Activated CD8-positive, alpha-beta memory T cell treated with anti-CD3 and anti-CD28 coated beads for 4 hours (primary cell): ENCODE results near the gene PLEKHF1.
"Not testable (repeated sequence)": the region's sequence is repeated elsewhere in the genome, so short reads cannot be mapped to it uniquely, and the experiment has no call there.

Experiments
- DNase-seq, 2 donors: peaks; one replicate each; pipeline ENCODE4 v3.0.0-alpha.2; 2020; ENCODE audit warnings: low read depth in 2 of 2

The PLEKHF1 gene, protein sequence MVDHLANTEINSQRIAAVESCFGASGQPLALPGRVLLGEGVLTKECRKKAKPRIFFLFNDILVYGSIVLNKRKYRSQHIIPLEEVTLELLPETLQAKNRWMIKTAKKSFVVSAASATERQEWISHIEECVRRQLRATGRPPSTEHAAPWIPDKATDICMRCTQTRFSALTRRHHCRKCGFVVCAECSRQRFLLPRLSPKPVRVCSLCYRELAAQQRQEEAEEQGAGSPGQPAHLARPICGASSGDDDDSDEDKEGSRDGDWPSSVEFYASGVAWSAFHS

DNA sequence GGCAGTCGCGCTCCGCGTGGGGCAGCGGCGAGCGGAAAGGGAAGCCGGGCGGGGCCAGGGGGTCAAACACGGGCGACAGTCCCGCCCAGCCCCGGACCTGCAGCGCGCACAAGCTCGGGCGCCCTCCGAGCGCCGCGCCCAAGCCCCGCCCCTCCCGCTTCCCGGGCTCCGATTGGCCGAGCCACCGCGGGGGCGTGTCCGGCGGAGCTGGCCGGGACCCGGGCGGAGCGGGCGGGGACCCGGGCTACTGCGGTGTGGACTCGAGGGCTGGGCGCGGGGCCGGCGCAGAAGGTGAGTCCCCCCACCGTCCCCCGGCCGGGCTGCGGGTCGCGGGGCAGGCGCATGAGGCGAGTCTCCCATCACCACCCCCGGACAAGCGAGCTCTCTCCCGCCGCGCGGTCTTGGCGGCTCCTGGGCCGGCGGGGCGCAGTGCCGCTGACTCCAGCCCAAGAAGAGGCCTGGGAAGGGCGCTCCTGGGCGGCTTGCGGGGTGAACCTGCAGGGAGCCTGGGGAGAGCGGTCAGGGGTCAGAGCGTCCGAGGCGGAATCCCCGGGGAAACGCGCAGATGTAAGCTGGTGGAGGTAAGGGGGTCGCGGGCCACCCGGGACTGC lies at the start of gene PLEKHF1:
Gene PLEKHF1, plus strand, starts transcription at position 247 of the 611 bp plus-strand sequence. CDS start 8,379 bp downstream, outside the sequence.
- peak; percentile 63 for DNase-seq

DNA sequence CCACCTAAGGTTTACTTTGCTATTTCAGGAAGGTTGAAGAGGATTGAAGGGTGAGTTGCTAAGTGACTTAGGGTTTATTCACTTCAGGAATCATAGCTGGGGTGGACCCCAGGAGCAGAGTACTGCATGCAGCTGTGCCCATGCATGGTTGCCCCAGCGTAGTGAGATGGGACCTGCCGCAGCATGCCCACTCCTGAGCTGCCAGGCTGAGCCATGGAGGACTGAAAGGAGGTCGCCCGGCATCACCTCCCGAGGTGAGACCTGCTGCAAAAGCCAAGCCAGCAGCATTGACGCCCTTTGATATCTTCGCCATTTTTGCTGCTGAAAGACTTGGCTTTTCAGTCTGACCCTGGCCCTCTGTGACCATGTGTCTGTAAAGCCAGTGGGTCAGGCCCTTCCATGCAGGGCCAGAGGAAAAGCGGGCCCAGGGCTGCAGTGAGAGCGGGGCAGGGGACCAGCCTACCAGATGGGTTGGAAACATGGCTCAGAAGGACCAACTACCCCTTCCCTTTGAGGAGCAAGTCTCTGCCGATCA lies 49.3 kb upstream of the PLEKHF1 start:
- no peak for DNase-seq

DNA sequence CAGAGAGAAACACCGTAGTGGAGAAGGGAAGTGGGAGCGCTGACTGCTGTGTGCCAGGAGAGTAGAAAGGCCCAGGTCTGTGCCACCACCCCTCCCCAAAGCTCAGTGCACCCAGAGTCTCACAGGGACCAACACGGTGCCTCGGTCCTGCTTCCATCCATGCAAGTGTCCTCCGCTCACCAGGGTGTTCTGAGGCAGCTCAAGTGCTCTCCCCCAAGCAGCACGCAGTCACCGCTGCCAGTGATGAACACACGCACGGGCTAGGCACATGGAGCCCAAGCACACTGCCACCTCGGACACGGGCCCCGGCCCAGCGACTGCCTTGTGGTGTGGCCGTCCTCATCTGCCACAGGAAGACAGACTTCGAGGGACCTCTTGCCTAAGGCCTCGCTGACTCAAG lies 48.7 kb upstream of the PLEKHF1 start:
- DNase-seq, result no peak

DNA sequence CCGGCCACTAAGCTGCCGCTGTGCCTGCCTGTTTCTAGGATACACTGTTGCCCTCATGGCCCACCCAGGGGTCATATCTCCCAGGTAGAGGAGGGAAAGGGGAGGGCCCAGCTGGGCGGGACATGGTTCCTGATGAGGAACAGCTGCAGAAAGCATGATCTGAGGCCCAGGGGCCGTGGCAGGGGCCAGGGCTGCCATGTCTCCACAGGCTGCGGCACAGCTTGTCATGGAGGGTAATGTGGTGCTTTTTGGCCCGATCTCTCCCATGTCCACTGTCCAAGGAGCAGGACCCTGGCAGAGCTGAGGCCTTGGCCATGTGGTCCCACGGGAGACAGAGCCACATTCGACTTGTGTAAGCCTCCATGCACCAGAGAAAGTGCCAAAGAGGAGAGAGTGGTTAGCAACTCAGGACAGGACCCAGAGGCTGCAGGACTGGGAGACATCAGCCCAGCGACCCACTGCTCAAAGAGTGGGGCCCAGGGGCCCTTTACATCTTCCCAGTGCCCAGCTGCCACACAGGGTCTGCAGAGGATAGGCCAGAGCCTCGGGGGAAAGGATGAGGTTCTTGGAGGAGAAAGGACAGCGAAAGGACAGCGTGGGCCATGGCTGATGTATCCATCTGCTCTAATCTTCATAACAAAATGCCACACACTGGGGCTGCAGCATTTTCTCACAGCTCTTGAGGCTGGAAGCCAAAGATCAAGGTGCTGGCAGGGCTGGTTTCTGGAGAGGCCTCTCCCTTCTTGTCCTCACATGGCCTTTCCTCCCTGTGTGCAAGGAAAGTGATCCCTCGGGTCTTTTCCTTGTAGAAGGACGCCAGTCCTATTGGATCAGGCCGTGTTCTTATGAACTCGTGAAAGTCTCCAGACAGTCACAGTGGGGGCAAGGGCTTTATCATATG lies 47.6 kb upstream of the PLEKHF1 start:
- DNase-seq, result no peak

DNA sequence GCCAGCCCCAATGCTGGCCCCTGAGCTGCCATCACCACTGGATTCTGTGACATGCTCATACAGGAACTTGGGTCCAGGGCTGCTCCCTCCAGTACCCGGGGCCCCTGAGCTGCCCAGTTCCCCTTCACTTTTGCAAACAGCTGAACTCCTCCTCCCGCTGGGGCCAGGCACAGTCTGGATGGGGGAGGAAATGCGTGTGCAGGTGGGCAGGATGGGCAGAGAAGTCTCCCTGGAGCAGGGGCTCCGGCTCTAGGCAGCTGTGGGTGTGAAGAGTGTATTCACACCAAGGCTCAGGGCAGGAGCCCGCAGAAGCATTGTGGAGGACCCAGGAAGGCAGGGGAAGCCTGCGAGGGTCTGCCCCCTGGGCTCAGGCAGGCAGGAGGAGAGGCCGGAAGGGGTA lies 46.8 kb upstream of the PLEKHF1 start:
- no peak for DNase-seq

DNA sequence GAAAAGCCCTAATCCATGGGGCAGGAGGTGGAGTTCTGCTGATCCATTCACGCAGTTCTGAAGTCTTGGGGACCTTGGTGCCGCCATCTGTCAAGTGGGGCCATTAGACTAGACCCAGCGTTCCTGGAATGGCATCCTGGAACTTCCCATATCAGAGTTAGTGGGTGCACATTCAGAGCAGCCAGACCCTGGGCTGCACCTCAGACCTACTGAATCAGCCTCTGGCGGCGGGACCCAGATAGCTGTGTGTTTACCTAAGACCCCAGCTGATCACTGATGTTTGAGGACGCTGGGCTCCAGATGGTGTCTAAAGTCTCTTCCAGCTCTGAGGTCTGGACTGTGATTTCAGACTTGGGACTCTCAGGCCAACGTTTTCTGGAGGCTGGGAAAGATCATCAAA lies 46.4 kb upstream of the PLEKHF1 start:
- DNase-seq, result no peak

DNA sequence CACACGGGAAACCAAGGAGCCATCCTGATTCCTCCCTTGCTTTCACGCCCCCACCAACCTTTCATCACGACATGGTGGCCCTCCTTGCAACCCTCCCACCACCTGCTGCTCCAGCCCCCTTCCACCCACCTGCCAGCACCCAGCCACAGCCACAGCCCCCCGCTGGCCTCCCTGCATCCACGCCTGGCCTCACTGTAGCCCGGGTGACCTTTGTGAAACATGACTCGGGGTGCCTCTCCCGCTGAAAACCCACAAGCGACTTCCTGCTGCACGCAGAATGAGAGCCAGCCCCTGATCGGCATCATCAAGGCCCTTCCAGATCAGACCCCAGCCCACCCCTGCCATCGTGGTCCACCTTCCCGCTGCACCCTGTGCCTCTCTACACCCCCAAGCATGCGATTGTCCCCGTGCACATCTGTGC lies 44.3 kb upstream of the PLEKHF1 start:
- DNase-seq, result peak in 1 of 2 donors; percentile 24

DNA sequence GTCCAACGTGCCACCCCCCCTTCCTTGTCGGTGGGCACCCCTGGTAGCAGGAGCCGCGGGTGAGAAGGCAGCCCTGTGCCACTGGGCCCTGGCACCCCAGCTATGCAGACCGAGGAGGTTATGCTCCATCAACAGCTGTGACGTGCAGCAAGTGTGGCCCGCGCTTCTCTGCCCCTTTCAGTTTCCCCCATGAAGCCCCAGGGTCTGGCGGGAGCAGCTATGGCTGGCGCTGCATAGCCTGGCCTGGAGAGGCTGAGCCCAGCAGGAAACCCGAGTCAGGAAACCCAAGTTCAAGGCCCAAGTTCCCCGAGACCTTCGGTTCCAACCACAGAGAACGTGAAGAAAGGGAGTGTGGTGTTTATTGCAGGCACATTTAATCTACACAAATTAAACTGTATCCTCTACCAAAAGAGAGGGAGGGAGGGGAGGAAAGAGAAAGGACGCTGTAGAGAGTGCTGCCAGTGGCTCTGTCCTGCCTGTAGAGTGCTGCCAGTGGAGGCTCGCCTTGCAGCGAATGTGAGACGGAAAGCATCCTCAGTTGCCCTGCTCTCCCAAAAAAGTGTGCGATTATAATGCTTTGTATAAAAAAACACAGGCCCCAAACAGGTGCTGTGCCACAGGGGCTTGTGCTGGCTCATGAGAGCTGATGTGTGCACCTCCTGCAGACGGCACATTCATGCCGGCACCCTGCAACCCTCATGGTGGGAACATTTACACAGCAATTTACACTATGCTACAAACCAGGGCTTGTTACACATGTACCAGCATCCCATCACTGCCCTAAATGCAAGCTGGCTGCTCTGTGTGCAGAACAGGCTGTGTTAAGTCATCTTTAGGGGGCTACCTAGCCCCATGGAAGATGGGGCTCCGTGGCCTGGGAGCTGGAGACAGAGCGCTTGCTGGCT lies 42.8 kb upstream of the PLEKHF1 start:
- no peak for DNase-seq

DNA sequence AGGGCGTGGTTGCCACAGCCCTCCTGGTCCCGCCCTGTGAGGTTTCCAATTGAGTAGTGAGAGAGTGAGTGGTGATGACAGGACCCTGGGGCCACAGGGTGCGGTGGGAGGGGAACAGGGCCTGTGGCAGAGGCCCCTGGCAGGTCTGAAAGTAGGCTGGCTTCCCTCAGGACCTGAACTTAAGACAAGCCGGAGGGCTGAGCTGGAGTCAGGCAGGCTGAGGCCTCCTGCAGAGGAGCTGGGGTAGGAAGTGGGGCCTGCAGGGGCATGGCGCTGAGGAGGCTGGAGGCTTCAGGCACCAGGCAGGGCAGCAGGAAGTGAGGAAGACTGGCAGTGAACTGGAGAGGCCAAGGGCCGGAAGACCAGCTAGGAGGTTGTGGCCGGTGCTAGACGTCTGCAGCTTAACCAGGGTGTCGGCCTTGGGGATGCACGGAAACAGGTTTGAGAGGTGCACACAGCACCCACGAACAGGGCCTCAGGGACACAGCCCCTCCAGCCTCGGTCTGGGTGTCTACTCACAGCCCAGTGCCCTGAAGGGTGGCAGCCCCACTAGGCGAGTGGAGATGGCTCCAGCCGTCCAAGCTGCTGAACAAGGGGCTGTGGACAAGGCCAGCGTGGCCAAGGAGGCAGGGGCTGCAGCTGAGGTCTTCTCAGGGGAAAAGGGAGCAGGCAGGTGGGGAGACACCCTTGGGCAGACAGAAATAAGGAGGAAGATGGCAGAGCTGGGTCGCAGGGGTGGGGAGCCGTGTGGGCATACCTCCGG lies 41.4 kb upstream of the PLEKHF1 start:
- no peak for DNase-seq

DNA sequence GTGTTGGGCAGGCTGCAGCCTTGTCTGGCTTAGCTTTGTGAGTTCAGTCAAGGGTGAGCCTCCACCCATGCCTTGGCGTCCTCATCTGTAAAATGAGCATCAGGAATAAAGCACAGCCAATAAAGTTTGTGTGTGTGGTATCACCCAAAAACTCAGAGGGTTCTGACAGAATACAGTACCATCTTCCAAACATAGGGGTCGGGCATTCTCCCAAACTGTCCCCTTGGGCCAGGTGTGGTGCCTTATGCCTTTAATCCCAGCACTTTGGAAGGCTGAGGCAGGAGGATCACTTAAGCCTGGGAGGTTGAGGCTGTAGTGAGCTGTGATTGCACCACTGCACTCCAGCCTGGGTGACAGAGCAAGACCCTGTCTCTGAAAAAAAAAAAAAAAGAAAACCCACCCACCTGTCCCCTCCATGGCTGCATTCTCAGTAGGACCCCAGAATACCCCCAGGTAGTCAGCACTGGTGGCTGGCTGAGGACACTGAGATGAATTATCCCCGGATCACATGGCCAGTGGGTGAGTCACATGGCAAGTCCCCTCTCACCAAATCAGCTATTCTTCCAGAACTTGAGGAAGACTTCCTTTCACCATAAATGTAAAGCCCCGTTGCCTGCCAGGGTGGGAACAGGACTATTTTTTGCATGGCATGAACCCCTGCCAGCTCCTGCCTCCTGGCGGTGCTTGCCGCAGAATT lies 40.6 kb upstream of the PLEKHF1 start:
- no peak for DNase-seq

DNA sequence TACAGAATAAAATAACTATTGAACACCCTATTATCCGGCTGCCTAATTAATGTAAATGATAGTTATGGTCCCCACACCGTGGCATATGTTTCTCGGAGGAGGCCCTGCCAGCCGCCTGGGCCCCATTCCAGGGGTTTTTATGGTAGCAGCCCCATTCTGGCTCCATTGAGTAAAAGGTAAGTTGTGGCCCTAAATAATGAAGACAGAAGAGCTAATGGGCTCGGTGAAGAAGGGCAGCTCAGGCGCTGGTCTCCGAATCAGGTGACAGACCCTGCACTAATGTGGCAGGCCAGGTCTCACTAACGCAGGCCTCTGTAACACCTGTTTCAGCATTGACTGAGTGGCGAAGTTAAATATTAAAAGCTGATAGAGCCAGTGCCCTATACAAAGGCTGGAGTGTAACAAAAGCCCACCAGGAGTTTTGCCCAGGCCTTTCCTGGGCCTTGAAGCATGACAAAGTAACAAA lies 40.0 kb upstream of the PLEKHF1 start:
- DNase-seq, result no peak

DNA sequence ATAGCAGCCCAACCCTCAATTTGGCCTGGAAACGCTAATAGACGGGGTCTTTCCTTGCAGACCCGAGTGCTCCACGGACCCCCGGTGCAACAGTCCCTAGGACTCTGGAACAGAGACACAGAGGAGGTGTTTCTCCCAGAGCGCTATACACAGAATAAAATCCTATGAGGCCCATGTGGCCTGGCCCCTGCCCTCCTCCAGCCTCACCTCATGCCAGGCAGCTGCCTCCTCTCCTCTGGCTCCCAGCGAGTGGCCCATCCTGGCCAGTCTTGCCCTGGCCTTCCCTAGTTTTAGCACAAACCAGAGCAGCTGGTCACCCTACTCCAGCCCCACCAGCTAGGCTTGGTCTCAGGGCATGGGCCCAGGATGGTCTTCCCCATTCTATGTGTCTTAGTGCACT lies 38.9 kb upstream of the PLEKHF1 start:
- DNase-seq, result no peak

DNA sequence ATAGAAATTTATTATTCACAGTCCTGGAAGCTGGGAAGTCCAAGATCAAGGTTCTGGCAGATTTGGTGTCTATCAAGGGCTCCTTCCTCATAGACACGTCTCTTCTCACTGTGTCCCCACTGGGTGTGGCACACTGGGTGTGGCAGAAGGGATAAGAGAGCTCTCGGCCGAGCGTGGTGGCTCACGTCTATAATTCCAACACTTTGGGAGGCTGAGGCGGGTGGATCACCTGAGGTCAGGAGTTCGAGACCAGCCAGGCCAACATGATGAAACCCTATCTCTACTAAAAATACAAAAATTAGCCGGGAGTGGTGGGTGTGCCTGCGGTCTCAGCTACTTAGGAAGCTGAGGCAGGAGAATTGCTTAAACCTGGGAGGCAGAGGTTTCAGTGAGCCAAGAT lies 38.4 kb upstream of the PLEKHF1 start:
- DNase-seq, result not testable (repeated sequence)

DNA sequence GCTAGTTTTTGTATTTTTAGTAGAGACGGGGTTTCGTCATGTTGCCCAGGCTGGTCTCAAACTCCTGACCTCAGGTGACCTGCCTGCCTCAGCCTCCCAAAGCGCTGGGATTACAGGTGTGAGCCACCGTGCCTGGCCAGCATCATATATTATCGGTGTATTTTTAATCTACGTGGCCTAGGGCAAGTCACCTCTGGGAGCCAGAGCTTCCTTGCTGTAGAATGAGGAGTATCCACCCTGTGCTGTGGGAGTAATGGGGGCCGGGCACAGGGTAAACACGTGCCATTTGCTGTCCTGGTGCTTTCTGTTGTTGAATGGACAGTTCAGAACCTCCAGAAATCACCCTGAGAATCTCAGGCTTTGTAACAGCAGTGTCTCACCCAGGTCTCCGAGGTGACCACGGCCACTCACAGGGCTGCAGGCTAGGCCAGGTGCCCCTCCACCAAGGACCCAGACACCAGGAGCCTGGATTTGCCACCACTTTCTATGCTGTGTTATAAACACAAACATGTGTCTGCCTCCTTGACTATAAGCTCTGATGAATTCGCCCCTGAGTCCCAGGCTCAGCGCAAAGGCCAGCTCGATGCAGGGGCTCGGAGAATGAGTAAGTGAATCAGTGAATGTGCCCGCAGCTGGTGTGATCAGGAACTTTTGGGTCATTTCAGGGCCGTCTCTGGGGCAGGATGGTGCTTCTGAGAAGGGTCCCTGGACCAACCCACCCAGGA lies 36.4 kb upstream of the PLEKHF1 start:
- no peak for DNase-seq

DNA sequence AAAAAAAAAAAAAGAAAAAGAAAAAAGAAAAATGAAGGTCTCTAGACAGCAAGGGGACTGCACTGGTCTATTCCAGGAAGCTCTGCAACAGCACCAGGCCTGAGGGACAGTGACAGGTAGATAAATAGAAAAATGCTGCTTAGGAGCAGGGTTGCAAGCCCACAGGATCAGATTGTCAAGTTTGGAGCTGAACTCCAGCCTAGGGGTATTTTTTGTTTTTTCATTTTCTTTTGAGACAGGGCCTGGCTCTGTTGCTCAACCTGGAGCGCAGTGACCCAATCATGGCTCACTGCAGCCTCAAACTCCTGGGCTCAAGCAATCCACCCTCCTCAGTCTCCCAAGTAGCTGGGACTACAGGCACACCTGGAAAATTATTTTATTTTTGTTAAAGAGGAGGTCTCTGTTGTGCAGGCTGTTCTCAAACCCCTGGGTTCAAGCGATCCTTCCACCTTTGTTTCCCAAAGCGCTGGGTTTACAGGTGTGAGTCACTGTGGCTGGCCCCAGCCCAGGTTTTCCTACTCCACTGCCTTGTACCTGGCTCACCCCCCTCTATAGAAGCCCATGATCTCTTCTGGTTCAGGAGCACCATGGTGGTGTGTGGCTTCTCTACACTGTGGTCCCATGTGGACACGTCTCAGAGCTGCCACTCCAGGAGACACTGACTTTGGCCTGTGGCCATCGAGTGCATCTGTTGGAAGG lies 35.3 kb upstream of the PLEKHF1 start:
- no peak for DNase-seq

DNA sequence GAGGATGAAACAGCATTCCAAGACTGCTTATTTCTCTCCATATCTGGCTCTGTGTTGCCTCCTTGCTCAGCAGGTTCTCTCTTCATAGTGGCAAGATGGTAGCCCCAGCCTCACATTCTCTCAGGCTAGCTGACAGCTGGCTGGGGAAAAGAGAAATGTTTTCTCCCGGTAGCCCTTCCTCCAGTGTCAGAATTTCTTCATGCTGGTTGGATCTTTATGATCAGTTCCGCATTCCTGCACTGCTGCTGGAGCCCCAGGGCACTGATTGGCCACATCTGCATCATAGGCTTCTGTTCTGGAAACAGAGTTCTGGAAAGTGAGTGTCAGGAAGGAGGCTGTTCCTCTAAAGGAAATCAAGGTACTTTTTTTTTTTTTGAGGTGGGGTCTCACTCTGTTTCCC lies 34.6 kb upstream of the PLEKHF1 start:
- no peak for DNase-seq

DNA sequence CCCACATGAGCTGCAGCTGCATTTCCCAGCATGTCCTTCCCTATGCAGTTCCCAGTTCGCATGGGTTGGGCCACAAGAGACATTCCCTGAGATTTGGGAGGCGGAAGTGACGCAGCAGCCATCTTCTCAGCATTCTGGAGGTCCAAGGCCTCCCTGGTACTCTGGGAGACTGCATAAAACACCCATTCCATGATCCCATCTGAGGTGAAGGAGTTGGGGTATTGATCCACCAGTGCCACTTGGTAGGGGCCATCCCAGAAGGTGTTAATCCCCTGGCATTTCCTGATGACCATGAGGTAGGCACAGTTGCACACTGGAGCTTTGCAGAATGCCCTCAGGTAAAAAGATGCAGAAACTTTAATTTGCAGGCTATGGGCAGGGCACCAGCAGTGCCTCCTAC lies 33.8 kb upstream of the PLEKHF1 start:
- no peak for DNase-seq

DNA sequence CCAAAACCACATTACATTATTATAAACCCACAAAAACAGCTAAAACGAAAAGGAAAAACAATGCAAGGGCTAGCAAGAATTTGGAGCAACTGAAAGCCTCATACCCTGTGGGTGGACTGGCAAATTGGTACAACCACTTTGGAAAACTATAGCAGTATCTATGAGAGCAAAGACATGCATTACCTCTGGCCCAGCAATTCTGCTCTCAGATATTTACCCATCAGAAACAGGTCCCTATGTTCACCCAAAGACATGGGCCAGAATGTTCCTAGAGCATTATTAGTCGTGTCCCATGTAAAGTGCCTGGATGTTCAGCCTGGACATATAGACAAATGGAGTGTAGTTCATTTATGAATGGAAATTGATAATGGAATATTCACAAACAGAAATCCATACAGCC lies 31.3 kb upstream of the PLEKHF1 start:
- no peak for DNase-seq
